Stimulated activated CD4-positive, alpha-beta T cell treated with anti-CD3 and anti-CD28 coated beads, Interleukin-2, amount 100 ng/mL, for 4 hours (primary cell): ENCODE results near the gene DDX24.
A peak's percentile ranks its signal among the peaks of the same experiment; 100 is the strongest.

ENCODE experiments used
- DNase-seq: peaks from one replicate; pipeline ENCODE4 v3.0.0-alpha.2; 2020; ENCODE audit warnings: low read depth

Gene DDX24

DNA sequence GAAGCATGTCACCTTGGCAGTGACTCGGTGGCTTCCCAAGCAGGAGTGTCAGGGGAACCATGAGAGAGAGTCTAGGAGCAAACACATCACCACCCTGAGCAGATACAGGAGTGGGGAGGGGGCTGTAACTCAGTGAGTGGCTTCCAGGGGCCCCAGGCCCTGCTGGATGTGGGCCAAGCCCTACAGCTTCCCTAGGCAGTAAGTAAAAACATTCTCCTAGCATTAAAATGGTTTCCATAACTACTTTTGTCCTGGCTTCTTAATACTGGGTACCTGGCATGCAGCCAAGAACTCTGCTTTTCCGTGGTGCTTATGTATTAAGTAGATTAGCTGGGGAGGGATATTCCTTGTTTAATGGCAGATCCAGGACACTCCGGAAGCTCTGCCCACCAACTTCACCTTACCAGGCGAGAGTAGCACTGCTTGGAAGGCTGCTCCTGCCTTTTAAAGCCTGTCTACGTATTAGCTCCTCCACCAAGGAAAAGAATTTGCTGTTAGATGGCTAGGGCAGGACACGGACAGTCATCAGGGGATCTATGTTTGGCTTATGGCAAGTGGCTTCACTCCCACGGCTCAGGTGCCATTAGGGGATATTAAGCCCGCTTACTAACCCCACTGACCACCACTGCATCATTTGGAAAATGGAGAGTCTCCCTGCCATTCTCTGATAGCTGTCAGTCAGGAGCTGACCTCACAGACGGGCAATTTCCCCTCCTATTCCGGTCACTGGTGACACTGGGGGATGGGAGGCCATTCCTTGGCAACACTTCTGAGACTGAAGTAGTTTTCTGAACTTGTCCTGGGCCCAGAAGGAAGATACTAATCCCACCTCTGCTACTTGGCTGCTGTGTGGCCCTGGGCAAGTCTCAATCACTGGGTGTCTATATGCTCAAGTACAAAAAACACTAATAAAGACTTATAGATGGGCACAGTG lies 32.0 kb downstream of the DDX24 start:
- DNase-seq, result no peak

DNA sequence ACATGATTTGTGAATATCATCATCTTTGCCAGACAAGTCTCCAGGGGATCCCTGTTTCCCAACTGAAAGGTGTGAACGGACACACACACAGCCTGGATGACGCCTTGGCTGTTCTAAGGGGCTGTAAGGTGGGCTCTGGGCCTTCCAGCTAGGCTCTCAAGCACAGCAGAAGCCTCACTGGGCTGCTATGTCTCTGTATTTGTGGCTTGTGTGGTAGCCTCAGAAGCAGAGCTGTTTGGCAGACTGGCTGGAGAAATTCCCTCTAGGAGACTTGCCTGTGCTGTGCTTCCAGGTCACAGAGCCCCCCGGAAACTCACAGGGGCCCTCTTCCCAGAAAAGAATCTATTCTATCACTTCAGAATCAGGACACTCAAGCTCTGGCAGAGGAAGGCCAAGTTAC lies 33.4 kb downstream of the DDX24 start:
- no peak for DNase-seq

GRCh38 chr14:94046696-94047250 lies 34.2 kb downstream of the DDX24 start:
- DNase-seq, result no peak

DNA sequence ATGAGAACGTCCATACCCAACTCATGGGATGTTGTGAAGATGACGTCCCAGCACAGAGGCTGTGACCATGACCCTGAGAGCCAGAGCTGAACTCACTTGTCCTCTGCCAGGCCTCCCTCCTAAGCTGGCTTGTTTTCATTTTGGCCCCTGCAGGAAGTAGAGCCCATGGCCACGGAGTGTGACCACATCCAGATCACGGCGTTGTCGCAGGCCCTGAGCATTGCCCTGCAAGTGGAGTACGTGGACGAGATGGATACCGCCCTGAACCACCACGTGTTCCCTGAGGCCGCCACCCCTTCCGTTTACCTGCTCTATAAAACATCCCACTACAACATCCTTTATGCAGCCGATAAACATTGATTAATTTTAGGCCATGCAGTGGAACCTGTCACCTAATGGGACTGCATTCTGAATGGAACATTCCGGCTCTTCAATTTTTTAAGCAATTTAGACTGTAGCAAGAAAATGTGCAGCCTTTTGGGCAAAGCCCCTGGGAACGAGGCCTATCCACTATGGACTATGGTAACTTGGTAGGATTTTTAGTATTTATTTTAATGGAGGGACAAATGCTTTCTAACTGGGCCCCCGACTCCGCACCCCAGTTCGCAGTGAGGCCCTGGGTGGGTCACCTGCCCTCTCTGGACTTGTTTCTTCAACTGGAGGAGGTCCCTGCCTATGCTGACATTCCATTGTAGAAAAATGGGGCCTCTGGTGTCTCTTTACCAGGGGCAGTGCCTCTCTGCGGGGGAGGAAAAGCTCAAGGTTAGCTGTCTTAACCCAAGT lies 35.2 kb downstream of the DDX24 start:
- no peak for DNase-seq

DNA sequence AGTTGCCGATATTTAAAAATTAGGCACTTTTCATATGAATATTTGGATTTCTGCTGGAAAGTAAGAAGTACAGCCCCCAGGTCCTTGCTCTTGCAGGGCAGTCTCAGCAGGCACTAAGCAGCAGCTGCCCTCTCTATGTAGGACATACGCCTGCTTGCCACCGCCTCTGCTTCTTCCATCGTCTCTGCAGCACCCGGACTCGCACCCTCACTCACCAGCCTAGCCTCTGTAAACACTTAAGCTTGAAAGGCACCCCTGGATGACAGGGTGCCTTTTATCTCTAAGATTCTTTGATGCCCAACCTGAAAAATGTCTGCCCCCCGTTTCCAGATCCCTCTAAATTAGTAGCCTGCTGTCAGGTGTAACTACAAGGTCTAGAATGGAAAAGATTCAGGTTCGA lies 35.9 kb downstream of the DDX24 start:
- DNase-seq, result no peak

- DNase-seq, result no peak
These were observed 36.4 kb downstream of the DDX24 start for GRCh38 chr14:94044476-94045091.

DNA sequence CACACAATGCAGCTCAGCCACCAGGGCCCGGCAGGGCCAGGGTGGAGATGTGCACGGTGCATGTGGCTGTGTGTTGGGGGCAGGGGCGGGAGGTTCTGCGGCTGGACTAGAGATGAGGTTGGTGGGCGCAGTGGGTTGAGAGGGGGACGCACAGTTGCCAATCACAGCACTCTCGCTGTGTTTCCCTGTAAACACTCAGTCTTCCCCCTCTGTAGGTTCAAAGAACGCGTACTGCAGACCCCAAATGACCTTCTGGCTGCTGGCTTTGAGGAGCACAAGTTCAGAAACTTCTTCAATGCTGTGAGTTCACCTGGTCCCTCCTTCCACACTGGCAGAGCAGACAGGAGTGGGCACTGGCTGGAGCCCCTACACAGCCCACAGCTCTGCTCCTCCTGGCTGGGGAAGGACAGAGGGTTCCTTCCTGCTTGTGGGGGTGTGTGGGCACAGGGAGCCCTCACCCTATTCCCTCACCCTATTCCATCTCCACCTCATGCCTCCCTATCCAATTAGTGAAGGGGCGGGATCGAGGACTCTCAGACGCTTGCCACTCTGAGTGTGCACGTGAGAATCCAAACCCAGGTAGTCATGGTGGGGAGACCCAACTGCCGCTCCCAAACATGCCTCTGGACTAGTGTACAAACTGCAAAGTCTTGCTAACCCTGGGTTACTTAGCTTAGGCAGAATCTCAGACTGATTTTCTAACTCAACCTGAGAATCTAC lies 37.1 kb downstream of the DDX24 start:
- DNase-seq, result no peak

- no peak for DNase-seq
These were observed 37.8 kb downstream of the DDX24 start for GRCh38 chr14:94043111-94043755.

- DNase-seq, result no peak
These were observed 38.4 kb downstream of the DDX24 start for GRCh38 chr14:94042433-94043091.

DNA sequence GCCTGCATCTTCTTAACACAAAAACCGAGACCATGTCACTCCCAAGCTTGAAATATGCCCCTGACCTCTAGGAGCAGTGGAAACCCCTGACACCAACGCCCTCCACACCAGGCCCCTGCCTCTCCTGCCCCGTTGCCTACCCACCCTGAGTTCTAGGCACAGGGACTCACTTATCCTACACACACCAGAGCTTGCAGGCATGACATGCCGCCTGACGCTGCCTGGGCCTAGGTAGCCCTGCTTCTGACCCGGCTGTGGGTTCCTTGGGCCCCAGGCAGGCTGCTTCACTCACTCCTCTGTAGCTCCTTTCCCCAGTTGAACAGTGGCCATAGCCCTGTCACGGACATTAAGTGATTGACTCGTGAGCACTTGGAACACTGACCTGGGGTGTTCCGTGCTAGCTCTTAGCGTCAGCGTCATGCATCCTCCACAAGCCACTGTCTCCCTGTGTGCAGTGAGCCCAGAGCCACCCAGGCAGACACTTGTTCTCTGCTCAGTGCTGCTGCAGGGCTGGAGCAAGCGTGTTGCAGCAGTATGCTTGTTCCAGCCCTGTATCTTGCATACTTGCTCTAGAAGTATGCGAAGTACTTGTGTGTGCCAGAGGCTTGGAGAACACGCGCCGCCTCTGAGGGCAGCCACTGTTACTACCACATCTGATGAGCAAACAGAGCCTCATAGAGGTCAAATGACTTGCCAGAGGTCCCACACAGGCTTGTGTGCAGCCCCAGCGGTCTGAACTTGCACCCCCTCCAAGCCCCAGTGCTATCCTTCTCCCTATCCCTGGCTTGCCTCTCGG lies 39.3 kb downstream of the DDX24 start:
- no peak for DNase-seq

GRCh38 chr14:94040796-94041195 lies 40.2 kb downstream of the DDX24 start:
- no peak for DNase-seq

GRCh38 chr14:94040247-94040646 lies 40.8 kb downstream of the DDX24 start:
- no peak for DNase-seq

DNA sequence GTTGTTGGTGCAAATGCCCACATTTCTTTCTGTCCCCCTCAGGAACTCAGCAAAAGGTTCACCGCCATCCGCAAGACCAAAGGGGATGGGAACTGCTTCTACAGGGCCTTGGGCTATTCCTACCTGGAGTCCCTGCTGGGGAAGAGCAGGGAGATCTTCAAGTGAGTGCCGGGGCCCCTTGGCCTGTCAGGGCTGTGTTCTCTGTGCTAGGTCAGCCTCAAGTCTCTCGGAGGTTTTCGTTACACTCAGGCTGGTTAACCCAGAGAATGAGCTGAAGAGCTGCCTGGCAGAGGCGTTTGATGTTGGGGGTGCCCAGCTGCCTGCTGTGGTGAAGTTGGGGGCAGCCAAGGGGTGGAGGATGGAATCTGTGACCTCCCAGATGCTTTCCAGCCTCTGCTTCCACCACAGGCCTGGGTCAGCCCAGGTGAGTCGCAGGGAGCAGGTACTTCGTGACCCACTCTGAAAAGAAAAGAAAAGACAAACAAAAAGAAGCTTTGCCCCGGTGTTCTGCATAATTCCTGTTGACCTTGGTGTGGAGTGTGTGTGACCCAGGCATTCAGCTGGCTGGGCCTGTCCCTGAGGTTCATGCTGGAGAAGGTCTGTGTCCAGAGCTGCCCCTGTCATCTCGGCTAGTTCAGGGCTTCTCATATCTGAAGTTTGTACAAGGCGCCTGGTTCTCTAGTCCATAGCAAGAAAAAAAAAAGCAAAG lies 41.9 kb downstream of the DDX24 start:
- no peak for DNase-seq

DNA sequence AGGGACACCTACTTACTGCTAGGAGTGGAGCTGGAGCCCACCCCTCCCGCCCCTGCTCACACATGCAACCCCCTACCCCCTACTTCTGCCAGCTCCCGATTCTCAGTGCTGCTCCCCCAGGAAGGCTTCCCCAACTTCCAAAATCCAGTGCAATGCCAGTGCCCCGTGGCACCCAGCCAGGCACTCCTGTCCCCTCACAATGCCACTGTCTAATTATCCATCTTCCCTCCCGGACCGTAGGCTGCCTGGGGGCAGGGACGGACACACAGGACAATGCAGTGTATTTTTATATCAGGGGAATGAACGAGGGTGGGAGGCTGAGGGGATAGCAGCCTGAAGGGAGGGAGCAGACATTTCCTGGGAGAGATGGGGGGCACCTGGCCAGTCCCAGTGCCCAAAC lies 42.5 kb downstream of the DDX24 start:
- DNase-seq, result no peak

DNA sequence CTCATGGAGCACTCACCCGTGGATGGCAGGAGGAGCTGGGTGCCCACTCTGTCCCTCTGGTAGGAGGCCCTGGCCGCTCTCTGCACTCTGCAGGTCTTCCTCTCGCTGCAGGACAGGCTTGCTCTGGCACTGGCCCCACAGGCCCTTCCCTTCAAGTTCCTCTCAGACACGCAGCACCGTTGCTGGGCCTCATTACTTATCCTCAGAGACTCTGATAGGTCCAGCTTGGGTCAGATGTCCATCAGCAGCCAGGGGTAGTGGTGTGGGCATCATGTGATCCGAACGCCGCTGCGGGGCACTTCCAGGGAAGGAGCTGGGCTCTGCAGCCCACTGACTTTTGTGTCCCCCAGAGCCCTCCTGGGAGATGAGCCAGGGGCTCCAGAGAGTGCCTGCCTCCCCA lies 43.0 kb downstream of the DDX24 start:
- no peak for DNase-seq

GRCh38 chr14:94036313-94037167 lies 44.5 kb downstream of the DDX24 start:
- peak; percentile 62 for DNase-seq

GRCh38 chr14:94034886-94035285 lies 46.1 kb downstream of the DDX24 start:
- DNase-seq, result no peak

GRCh38 chr14:94031883-94032279 lies 49.1 kb downstream of the DDX24 start:
- DNase-seq, result no peak
